ENCODE results near the gene OBSCN.

- TF ChIP-seq HDAC2 (CRISPR knock-in tag; IDR thresholded peaks at IDR 0.05): no peak
- TF ChIP-seq NCOA1 (CRISPR knock-in tag; IDR thresholded peaks at IDR 0.05): no peak
- no peak for TF ChIP-seq ISL2 (CRISPR knock-in tag; IDR thresholded peaks at IDR 0.05)
- TF ChIP-seq CTCF (CRISPR knock-in tag; IDR thresholded peaks at IDR 0.05): no peak
- no peak for TF ChIP-seq TARDBP (CRISPR knock-in tag; IDR thresholded peaks at IDR 0.05)
- no peak for TF ChIP-seq POLR2AphosphoS5 (IDR thresholded peaks at IDR 0.05; ENCODE audit: low read depth, low read length)
- TF ChIP-seq ZBTB8A (CRISPR knock-in tag; IDR thresholded peaks at IDR 0.05; ENCODE audit: borderline replicate concordance, low read depth): no peak
- TF ChIP-seq ATF2 (CRISPR knock-in tag; IDR thresholded peaks at IDR 0.05): no peak
- no peak for TF ChIP-seq EZH2 (conservative IDR thresholded peaks at IDR 0.05; ENCODE audit: low read depth, low read length)
- TF ChIP-seq SP1 (IDR thresholded peaks at IDR 0.05): no peak
- TF ChIP-seq SP1 (CRISPR knock-in tag; IDR thresholded peaks at IDR 0.05): no peak
- no peak for TF ChIP-seq HINFP (CRISPR knock-in tag; IDR thresholded peaks at IDR 0.05; ENCODE audit: low read depth)
Measured at GRCh38 chr1:228279011-228279721, 71.3 kb downstream of the OBSCN start.
